GM21390 (cell line): Measurements from ENCODE around the gene MATN1.

ENCODE experiments used
- ATAC-seq: cut with Tn5 transposase; IDR thresholded peaks from one replicate; pipeline ENCODE4 v1.9.1; 2021; ENCODE audit not compliant: unreplicated experiment

MATN1 gene

DNA sequence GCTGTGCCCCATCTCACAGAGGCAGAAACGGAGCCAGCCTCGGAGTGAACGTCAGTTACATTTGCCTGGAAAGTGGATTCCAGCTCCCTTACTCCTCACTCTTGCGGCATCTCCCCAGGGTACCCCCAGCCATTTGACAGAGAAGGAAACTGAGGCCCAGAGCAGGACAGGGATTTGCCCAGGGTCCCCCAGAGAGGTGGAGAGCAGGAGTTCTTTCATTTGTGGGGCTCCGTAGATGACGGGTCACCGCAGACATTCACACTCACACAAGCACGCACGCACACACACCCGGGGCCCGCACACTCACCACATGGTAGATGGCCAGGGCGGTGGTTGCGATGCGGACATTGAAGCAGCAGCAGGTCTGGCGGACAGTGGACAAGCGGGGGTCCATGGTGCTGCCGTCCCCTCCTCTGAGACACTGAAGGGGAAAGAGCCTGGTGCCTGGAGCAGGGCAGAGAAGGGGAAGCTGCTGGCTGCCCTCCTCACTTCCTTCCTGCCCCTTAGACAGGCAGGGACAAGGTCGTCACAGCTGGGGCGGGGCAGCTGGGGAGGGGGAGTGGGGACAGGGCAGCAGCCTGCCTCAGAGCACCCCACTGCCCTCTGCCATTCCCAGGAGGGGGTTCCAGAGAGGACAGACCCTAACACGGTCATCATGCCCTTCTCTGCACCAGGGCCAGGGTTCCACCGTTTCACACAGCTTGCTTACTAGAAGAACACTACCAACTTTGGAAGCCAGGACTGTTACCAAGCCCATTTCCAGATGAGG is 34.2 kb upstream of the MATN1 start, which contains the start of gene LAPTM5:
Gene LAPTM5 (minus strand): TSS at position 423 of the 769 bp plus-strand sequence. CDS start 29 bp downstream, at position 394.
- no peak for ATAC-seq

DNA sequence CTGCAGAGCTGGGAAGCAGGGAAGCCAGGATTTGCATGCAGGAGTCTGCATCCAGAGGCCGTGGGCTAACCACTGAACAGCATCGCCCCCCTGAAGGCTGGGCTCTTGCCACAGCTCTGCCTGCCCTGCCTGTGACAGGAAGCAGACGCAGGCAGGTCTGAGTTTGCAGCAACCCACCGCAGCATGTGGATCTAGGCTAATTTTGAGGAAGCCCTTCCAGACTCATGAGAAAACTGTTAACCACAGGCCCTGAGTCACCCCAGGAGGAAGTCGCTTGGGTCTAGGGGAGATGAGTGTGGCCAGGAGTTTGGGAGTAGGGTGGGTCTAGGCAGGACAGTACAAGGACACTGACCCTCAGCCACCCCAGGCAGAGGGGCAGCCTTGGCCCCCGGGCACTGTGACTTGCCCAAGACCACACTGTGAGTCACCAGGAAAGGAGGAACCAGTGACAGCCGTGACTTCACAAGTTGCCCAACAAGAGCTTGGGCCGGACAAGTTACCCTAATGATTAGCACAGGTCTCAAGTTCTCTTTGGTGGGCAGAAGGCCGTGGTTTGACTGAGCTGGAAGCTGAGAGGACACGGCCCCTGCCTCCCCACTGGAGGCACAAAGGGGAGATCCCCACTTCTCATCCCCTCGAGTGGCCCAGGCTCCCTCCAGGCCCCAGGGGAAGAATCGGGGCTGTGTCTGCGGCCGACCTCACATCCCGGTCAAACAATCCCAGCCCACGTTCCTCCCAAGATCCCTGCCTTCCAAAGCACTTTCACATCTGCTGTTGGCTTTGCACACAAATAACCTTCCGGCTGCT is 33.4 kb upstream of the MATN1 start:
- no peak for ATAC-seq

DNA sequence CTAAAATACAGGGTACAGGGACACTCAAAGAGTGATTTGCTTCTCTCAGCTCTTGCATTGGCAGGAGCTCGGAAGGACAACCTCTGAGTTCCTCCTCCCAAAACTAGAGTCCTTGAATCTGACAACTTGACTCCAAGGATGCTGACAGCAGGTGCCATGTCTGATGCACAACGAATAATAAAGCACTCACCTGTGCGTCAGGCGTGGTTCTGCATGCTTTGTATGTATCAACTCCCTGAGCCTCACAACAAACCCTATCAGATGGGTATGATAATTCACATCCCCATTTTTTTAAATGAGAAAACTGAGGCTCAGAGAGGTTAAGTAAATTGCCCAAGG is 32.8 kb upstream of the MATN1 start:
- ATAC-seq, result no peak

DNA sequence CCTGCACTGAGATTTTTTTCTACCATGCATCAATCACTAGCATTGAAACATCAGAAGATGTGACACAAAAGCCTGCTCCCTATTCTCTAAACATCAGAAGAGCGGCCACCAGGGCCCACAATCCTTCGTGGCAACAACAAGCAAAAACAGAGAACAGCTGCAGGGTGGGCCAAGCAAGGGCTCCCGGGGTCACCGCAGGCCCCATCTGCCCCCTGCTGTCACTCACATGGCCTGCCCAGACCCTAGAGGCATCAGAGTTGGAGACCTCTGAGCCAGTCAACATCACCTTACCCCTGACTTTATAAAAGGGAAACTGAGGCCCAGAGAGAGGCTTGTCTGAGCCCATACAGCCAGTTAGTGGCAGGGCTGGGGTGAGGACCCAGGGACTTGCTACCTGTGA is 32.4 kb upstream of the MATN1 start:
- no peak for ATAC-seq

DNA sequence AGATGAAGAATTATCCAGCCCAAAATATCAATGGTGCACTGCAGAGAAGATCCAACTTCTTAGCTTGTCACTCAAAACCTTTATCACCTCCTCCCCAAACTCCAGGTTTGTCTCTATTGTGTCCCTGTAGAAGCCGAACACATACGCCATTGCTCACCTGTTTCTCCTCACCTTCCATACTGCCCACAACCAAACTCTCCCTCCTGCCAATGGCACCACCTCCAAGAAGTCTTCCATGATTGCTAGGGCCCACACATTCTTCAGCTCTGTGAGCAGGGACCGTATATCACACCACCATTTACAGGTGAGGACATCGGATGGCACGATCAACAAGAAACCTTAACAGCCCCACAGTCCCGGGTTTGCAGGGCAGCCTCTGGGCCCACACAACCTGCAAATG is 31.9 kb upstream of the MATN1 start:
- no peak for ATAC-seq

DNA sequence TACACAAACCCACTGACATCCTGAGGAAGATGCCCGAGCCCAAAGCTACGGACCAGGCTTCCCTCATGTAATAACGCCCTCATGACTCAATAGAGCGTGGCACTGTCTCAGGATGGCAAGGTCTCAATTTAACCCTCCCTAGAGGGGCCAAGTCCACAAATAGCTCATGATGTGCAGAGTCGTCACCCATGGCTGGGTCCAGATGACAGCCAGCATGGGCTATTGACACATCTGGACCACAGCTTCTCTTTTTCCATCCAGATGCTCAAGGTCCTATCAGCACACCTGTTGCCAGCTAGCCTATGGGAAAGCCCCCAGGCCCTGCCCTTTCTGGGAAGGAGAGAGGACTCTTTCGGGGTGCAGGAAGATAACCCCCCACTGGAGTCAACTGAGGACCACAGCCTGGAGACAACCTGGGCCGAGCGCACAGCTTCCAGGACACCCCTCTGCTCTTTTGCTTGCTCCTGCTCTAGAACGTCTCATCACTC is 31.3 kb upstream of the MATN1 start:
- peak; percentile 40 for ATAC-seq

DNA sequence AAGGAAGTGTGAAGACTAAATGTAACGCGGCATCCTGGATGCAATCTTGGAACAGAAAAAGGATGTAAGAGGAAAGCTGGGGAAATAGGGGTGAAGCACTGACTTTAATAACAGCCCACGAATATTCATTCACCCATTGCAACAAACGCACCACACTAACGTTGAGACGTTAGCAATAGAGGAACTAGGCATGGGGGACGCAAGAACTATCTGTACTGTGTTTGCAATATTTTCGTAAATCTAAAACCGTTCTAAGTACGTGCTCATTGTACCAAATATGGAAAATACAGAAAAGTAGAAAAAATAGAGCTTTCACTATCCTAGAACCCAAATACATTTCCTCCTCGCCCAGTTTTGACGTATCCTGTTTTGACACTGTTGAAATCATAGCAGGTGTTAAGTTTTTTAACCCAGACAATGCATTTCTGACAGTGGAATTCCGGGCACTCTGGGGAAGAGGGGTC is 30.3 kb upstream of the MATN1 start:
- ATAC-seq, result no peak

DNA sequence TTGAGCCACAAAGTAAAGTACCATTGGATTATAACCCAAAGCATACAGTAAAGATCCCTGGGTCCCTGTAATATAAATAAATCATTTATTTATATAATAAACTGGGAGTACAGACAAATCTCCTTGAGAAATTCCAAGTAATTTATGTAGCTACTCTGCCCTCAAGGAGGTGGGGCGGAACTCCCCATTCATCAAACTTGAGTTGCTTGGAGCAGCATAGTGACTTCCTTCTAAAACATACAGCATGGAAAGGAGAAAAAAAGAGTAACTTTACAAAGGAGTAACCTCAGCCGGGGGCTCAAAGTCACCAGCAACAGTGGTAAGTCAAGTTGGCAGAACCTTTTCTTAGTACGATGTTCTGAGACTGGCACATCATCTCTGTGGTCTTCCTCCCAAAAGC is 29.7 kb upstream of the MATN1 start:
- no peak for ATAC-seq

DNA sequence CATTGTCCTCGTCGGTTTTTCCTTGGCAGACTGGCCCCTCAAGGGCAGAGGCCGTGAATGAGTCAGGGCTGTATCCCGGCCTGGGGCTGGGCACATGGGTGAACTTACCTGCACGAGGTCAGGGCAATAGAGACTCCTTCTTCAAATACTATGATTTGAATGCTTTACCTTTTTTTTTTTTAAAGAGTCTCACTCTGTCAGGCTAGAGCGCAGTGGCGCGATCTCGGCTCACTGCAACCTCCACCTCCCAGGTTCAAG is 29.2 kb upstream of the MATN1 start:
- ATAC-seq, result no peak

DNA sequence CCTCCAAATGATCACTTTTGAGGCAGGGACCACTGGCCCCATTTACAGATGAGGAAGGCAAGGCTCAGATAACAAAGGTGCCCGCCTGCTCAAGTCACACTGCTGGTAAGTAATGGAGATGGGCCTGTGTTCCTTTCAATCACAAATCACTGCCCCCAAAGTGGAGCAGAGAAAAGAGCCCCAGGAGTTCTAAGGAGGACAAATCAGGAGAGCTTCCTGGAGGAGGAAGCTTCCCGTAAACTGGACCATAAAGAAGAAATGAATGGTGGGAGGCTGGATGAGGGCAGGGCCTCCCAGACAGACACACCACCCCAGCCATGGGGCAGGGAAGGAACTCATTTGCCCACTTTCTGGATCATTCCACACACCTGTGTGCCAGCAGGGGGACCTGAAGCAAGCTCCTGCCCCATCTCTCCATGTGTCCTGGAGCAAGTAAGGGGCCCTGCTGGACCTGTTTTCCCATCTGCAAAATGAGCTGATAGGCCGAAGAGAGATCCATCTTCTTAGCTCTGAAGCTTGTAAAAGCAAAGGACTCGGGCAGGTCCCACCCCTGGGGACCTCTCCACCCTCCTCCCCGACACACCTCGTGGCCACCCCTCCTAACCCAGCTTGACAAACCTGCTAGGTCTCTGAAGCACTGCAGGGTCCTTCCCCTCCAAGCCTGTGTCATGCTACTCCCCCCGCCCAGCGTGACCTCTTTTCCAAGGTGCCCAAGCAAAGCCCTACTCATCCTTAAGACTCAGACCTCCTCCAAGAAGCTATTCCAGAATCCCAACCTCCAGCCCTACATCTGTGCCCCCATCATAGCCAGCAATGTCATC is 28.7 kb upstream of the MATN1 start:
- no peak for ATAC-seq

DNA sequence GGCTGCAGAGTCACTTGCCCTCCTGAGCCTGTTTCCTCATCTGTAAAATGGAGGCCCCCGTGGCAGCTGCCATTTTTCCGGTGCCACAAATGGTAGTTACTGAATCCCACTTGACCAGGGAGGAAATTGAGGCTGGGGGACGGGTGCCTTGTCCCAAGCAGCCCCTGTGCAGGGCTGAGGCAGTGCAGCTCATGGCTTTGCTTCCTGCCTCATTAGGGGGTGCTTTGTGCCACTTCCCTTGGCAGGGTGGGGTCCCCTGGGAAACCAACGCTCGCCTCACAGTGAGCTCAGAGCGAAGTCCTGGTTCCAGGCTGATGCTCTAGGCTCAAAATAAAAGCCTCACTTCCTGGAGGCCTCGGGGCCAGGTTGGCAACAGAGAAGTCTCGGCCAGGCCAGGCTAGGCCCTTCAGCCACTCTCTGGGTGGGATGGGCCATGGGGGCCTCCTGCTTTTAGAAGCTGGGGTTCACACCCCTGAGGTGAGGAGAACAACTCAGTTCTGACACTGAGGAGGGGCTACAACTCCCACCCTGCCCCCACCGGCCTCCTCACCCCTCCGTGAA is 27.4 kb upstream of the MATN1 start:
- ATAC-seq, result peak; percentile 24

DNA sequence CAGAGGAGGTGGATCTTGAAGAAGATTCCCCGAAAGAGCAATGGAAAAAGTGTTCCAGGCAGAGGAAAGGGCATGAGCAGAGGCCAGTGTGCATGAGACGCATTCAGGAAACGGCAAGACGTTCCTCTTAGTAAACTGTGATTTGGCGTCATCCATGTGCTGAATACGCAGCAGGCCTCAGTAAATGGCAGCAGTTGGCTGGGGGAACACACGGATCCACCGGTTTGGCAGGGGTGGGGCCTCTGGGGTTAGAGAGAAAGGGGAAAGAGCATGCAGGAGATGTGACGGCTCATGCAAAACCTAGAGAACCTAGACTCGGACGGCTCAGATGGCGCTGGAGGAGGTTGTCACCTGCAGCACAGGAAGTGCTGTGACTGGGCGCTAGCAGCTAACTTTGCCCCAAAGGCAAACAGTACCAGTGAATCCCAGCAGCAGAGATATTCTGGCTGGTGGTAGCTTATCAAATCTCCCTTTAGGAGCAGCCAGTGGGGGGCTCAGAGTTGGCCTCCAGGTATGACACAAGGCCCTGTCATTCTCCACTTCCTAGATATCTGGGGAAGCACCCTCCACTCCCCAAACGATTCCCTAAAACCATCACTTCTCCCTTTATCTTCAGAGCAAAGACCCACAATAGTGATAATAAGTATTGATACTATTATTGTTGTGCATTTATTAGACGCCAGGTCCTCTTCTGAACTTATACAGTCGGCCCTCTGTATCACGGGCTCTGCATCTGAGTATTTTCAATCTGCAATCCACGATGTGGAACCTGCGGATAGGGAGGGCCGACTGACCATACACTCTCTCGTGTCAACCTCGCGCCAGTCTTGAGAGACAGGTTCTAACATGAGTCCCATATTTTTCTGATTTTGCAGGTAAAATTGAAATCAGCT is 26.6 kb upstream of the MATN1 start:
- no peak for ATAC-seq

DNA sequence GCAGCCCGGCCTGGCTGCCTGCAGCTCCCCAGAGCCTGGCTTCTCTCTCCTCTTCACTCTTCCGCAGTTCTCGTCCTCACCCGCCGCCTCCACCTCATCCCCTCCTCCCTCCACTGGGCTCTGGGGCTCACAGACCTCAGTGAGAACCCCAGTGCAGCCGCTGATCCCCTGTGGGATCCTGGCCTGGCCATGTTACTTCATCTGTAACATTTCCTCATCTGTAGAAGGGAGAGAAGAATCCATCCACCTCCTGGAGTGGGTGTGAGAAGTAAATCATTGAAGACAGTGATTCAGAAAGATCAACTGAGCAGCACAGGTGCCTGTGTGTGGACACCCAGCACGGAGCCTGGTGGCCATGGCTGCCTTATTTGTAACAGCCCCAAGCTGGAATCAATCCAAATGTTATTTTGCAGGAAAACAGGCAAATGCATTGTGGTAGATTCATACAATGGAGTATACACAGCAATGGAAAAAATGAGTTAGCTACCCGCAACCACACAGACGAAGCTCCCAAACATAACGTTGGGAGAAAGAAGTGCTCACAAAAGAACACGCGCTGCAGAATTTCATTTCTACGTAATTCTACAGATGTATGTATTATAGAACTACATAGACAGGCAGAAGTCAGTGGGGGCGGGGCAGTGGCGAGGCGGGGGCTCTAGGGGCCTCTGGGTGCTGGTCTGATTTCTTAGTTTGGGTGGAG is 25.5 kb upstream of the MATN1 start:
- ATAC-seq, result no peak

DNA sequence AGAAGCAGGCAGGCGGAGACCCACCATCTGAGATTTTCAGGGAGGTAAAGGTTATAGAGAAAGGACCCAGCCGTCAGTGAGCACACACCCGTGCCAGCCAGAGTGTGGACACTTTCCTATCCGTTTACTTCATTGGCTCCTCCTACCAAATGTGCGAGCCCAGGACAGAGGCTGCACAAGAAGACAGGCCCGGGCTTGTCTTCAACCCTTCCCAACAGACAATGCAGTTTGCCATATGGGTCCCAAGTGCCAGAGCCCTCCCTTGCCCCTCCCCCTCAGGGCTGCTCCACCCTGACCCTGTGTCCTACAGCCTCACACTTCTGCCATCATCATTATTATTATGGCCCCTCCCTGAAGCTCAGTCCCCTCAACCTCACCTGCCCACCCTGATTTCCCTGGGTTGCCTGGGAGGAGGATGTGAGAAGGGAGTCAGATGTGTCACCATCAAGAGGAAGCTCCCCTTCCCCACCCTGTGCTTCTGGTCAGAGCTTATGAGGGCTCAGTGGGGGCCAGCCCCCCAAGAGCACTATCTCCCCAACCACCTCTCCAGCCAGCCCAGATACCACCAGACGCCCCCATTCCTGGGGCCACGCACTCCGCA is 24.8 kb upstream of the MATN1 start:
- no peak for ATAC-seq

DNA sequence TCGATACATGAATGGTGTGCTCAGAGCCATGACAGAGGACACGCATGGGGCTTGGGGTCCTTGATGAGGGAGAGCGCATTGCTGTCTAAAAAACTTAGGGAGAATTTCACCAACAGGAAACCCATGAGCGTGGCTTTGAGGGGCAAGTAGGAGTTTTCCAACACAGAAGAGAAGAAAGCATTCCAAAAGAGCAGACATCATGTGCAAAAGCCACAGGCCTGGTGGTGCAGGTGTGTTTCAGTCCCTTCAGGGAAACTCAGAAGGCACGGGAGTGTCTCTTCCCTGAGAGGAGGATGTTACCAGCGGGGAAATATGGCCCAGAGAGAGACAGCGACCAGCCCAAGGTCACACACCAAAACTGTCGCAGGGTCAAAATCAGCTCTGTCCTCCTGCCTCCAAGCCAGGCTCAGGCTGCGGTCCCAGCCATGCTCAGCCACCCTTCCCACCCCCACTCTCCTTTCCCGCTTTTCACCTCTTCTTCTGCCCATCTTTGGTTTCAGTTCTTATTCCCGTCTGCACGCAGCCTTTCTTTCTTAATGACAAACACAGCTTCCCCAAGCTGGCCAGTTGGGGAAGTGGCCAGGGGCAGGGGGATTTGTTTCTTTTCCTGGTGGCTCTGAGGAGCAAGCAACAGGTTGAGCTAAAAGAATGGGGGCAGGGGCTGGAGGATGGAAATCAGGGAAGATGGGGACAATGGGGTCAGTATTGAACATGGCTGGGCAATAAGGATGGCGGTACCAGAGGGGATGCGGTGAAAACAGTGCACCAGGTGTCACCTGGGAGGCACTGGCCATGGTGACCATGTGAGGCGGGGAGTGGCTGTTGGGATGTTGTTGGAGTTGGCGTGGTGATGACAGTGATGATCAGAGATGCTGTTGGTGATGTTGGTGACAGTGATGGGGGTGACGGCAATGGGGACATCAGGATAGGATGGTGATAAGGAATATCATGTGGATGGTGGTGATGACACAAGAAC is 23.9 kb upstream of the MATN1 start:
- no peak for ATAC-seq

DNA sequence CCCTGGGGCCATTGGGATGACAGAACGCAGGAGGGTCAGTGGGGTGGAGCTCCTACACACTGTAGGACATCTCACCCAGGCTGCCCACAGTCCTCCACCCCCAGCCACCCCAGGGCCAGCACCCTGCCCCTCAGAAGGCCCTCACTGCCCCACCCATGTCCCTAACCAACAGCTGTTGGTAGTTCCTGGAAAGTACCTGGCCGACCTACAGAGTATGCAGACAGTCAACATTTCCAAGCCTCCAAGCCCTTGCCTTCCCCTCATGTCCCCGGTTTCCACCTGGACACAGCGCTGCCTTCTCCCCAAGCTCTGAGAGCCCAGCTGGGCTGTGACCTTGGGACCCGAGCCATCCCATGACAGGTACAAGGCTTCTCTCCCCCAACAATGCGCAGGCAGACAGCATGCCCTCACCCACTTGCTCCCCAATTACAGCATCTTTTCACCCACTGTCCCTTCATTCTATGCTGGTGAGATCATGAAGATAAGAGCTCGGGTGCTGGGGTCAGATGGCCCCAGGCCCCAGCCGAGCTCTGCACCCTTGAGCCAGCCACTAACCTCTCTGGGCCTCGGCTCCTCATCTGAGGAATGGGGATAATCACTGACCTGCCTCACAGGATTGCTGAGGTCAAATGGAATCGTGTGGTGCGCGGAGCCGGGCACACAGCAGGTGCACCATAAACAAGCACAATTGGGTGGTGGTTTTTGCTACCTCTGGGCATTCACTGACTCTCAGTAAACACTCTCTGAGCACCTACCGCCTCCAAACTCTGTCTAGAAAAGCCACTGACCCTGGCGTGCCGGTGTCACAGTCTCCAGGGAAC is 23.0 kb upstream of the MATN1 start:
- ATAC-seq, result no peak

DNA sequence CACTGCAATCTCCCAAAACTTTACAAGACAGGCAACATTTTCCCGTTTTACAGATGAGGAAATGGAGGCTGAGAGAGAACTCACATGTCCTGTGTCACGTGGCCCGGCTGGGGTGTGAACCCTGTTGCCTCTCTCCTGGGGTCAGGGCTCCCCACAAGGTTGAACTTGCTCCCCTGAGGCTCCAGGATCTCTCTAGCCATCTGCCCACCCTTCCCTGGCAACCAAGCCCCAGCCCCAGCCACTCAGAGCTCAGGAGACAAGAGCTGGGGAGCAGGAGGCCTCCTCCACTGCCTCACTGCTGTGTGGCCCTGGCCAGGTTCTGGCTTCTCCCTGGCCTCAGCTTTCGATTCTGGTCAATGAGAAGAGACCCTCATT is 22.4 kb upstream of the MATN1 start:
- no peak for ATAC-seq
